OCI-LY1 (cell line): ENCODE results near the gene PIK3R1.

Source experiments
- H2AFZ ChIP-seq: fragments of 200-600 bp; sonication (generic), shearing (Covaris generic); 2 replicates; pipeline ENCODE4 v1.6.0; 2014; ENCODE audit warnings: antibody characterized with exemption, mild to moderate bottlenecking, low read length
- H3F3A ChIP-seq: fragments of 200-600 bp; sonication (generic), shearing (Covaris generic); 2 replicates; pipeline ENCODE4 v1.6.0; 2014; ENCODE audit warnings: mild to moderate bottlenecking, antibody characterized with exemption, low read length, moderate library complexity; ENCODE audit not compliant: insufficient read depth
- H3K27ac ChIP-seq: fragments of 200-600 bp; sonication (generic); 2 replicates; pipeline ENCODE4 v1.5.1; 2014; ENCODE audit warnings: low read length, mixed run types, mild to moderate bottlenecking, low read depth; ENCODE audit not compliant: poor library complexity, severe bottlenecking
- H3K27me3 ChIP-seq: fragments of 200-600 bp; sonication (generic); 2 replicates; pipeline ENCODE4 v1.6.0; 2014; ENCODE audit warnings: antibody characterized with exemption, mild to moderate bottlenecking, low read length, moderate library complexity; ENCODE audit not compliant: insufficient read depth
- H3K36me3 ChIP-seq: fragments of 200-600 bp; sonication (generic); 2 replicates; pipeline ENCODE4 v1.6.1; 2014; ENCODE audit warnings: mild to moderate bottlenecking, antibody characterized with exemption, low read length, moderate library complexity, mixed read lengths; ENCODE audit not compliant: insufficient read depth
- H3K4me1 ChIP-seq: fragments of 200-600 bp; sonication (generic); 2 replicates; pipeline ENCODE4 v1.5.1; 2014; ENCODE audit warnings: mild to moderate bottlenecking, low read length, moderate library complexity; ENCODE audit not compliant: insufficient read depth, severe bottlenecking
- H3K4me2 ChIP-seq: fragments of 200-600 bp; sonication (generic), shearing (Covaris generic); 2 replicates; pipeline ENCODE4 v1.6.1; 2014; ENCODE audit warnings: low read length
- H3K4me3 ChIP-seq: fragments of 200-600 bp; sonication (generic); 2 replicates; pipeline ENCODE4 v1.5.1; 2014; ENCODE audit warnings: low read length, low read depth, mild to moderate bottlenecking, mixed read lengths; ENCODE audit not compliant: poor library complexity, severe bottlenecking
- H3K79me2 ChIP-seq: fragments of 200-600 bp; shearing (Covaris generic); 2 replicates; pipeline ENCODE4 v1.6.1; 2016; ENCODE audit warnings: mixed run types, low read length, mixed read lengths; ENCODE audit not compliant: insufficient read depth
- H3K9ac ChIP-seq: fragments of 200-600 bp; sonication (generic), shearing (Covaris generic); 2 replicates; pipeline ENCODE4 v1.6.1; 2014; ENCODE audit warnings: mild to moderate bottlenecking, low read length, mixed read lengths
- H3K9me2 ChIP-seq: fragments of 200-600 bp; sonication (generic), shearing (Covaris generic); 2 replicates; pipeline ENCODE4 v1.6.1; 2014; ENCODE audit warnings: low read depth, mild to moderate bottlenecking, low read length, mixed read lengths
- H3K9me3 ChIP-seq: fragments of 200-600 bp; shearing (Covaris generic); 2 replicates; pipeline ENCODE4 v1.6.1; 2014; ENCODE audit warnings: low read length, mixed read lengths
- H4K20me1 ChIP-seq: fragments of 200-600 bp; sonication (generic), shearing (Covaris generic); 2 replicates; pipeline ENCODE4 v1.6.0; 2016; ENCODE audit warnings: mild to moderate bottlenecking, low read length; ENCODE audit not compliant: insufficient read depth
- EZH2 ChIP-seq: fragments of 200-600 bp; sonication (generic), shearing (Covaris generic); IDR thresholded peaks from 2 replicates; pipeline ENCODE4 v1.8.0; 2017; ENCODE audit warnings: borderline replicate concordance, mixed run types, mild to moderate bottlenecking, antibody characterized with exemption, low read length, moderate library complexity, mixed read lengths
- TF ChIP-seq, protein P1 (sequence below): fragments of 200-600 bp; sonication (generic), shearing (Covaris generic); IDR thresholded peaks from 2 replicates; pipeline ENCODE4 v1.5.1; 2017; ENCODE audit warnings: mild to moderate bottlenecking, antibody characterized with exemption, low read length, moderate library complexity, mixed read lengths

PIK3R1 gene

DNA sequence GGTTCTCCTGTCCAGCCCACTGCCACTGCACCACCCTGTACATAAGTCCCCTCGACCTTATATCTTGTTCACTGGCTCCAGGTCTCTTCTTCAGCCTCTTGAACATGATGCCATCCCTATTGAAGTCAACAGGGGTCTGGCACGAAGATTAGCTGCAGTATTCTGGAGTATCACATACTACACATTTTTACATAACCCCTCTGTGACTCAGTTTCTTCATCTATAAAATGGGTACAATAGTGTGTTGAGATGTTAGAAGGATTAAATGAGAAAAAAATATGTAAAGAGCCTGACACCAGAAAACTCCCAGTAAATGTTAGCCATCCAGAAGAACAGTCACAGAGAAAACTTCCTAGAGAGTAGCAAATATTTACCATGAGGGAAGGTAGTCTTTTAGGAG lies 98.9 kb downstream of the PIK3R1 start:
- H3K9me2 ChIP-seq: no peaks in the 10 kb centered on the region
- H3K27me3 ChIP-seq: no peaks in the 10 kb centered on the region
- H3K4me2 ChIP-seq: no peak overlapping the region
- no peaks in the 10 kb centered on the region for H3K9me3 ChIP-seq
- no peak overlapping the region for H3K9ac ChIP-seq
- no peak overlapping the region for H2AFZ ChIP-seq
- no peak overlapping the region for H3K4me3 ChIP-seq
- H3K27ac ChIP-seq: no peak overlapping the region
- TF ChIP-seq EZH2: no peak
- TF ChIP-seq, protein P1, sequence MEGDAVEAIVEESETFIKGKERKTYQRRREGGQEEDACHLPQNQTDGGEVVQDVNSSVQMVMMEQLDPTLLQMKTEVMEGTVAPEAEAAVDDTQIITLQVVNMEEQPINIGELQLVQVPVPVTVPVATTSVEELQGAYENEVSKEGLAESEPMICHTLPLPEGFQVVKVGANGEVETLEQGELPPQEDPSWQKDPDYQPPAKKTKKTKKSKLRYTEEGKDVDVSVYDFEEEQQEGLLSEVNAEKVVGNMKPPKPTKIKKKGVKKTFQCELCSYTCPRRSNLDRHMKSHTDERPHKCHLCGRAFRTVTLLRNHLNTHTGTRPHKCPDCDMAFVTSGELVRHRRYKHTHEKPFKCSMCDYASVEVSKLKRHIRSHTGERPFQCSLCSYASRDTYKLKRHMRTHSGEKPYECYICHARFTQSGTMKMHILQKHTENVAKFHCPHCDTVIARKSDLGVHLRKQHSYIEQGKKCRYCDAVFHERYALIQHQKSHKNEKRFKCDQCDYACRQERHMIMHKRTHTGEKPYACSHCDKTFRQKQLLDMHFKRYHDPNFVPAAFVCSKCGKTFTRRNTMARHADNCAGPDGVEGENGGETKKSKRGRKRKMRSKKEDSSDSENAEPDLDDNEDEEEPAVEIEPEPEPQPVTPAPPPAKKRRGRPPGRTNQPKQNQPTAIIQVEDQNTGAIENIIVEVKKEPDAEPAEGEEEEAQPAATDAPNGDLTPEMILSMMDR: no peak
- H3K36me3 ChIP-seq: no peaks in the 10 kb centered on the region
- no peaks in the 10 kb centered on the region for H3K79me2 ChIP-seq
- H4K20me1 ChIP-seq: no peaks in the 10 kb centered on the region
- H3F3A ChIP-seq: no peaks in the 10 kb centered on the region
- H3K4me1 ChIP-seq: no peaks in the 10 kb centered on the region

DNA sequence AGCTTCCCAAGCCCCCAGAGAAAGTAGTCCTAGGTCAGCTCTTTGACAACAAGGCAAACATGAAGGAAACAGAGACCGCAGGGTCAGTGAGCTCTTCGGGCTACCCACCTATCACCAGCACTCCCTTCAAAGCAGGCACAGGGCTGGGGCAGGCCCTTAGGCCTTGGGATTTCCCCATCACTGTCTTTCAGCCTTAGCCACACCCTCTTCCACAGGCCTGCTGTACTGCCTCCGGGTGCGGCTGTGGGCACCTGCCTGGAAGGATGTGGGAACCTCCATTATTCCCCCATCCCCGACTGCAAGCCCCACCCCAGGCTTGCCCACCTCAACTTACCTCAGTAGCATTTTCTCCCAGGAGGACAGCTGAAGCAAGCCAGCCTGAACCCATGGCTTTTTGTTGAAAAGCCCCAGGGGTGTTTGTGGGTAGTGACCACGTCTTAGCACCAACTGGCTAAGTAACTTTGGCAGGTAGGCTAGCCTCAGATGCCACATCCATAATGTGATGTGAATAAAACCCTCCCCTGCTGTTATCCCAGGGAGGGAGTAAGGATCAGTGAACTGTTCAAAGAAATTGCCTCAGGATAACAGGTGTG lies 100.2 kb downstream of the PIK3R1 start:
- no peak overlapping the region for H3K27ac ChIP-seq
- no peaks in the 10 kb centered on the region for H3K27me3 ChIP-seq
- H3K9me3 ChIP-seq: no peaks in the 10 kb centered on the region
- TF ChIP-seq, protein P1: no peak
- TF ChIP-seq EZH2: no peak
- H3K9ac ChIP-seq: no peak overlapping the region
- H3F3A ChIP-seq: no peaks in the 10 kb centered on the region
- no peak overlapping the region for H3K4me2 ChIP-seq
- no peaks in the 10 kb centered on the region for H4K20me1 ChIP-seq
- H3K4me3 ChIP-seq: no peak overlapping the region
- H3K79me2 ChIP-seq: no peaks in the 10 kb centered on the region
- H3K4me1 ChIP-seq: no peaks in the 10 kb centered on the region
- H3K9me2 ChIP-seq: no peaks in the 10 kb centered on the region
- no peak overlapping the region for H2AFZ ChIP-seq
- no peaks in the 10 kb centered on the region for H3K36me3 ChIP-seq

DNA sequence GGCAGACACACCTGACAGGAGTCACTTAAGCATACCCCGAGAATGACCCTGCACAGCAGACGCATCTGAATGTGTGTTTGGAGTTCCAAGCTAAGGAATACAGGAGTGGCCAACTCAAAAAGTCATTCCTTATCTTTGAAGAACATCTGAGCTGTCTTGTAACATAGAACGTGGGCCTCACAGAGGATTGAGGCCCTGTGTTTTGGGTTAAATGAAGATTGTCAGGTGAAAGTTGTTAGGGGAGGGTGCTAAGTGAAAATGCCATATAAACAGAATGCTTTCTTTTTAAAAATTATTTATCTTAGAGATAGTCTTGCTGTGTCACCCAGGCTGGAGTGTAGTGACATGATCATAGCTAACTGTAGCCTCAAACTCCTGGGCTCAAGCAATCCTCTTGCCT lies 100.9 kb downstream of the PIK3R1 start:
- Histone ChIP-seq H3K9me2 (no peaks in the 10 kb centered on the region), H3K79me2 (no peaks in the 10 kb centered on the region), H3K9ac (no peak overlapping the region), H3K36me3 (no peaks in the 10 kb centered on the region), H3K9me3 (no peaks in the 10 kb centered on the region), H2AFZ (no peak overlapping the region), H3K4me2 (no peak overlapping the region), H4K20me1 (no peaks in the 10 kb centered on the region), H3K27me3 (no peaks in the 10 kb centered on the region), H3K4me1 (no peaks in the 10 kb centered on the region), H3K4me3 (no peak overlapping the region), H3F3A (no peaks in the 10 kb centered on the region), H3K27ac (no peak overlapping the region)
- TF ChIP-seq, protein P1: no peak
- TF ChIP-seq EZH2: no peak
